Motor neuron (in vitro differentiated cells): ENCODE data around the gene FAM185A. TPM values are rescaled to one million over a fixed set of nuclear protein-coding genes. Genes with fewer than 3 reads are reported as not detected.
"Not testable (repeated sequence)": the region's sequence is repeated elsewhere in the genome, so short reads cannot be mapped to it uniquely, and the experiment has no call there.

Source experiments
- ATAC-seq, 8 experiments: fragments of 200-7000 bp; cut with Tn5 transposase; replicated peaks in 6 of 8; 2 replicates each; pipeline ENCODE4 v1.8.0; 2021; ENCODE audit warnings: mild to moderate bottlenecking in 8 of 8, moderate library complexity in 8 of 8
- H3K27ac ChIP-seq, 2 donors: fragments of 250-450 bp; sonication (Bioruptor Pico); 2 replicates each; pipeline ENCODE4 v1.9.0; 2021; ENCODE audit warnings: antibody characterized with exemption in 2 of 2, mild to moderate bottlenecking in 2 of 2, moderate library complexity in 1 of 2
- H3K4me1 ChIP-seq, 2 donors: fragments of 250-450 bp; sonication (Bioruptor Pico); replicated peaks in 1 of 2; 2 replicates each; pipeline ENCODE4 v1.6.1; 2021; ENCODE audit warnings: antibody characterized with exemption in 2 of 2, mild to moderate bottlenecking in 2 of 2, moderate library complexity in 1 of 2
- H3K4me3 ChIP-seq, 5 donors: fragments of 250-450 bp; sonication (Bioruptor Pico); 2 replicates each; pipeline ENCODE4 v1.9.0; 2021; ENCODE audit warnings: antibody characterized with exemption in 5 of 5, mild to moderate bottlenecking in 5 of 5, moderate library complexity in 4 of 5
- WGBS, 10 experiments: fragments of 450-650 bp; shearing (Covaris generic); methylation state at CpG; one replicate each; pipeline ENCODE4 v1.0.0; 2022; 5-methylcytosine and 5-hydroxymethylcytosine counted together
- in situ Hi-C, 9 experiments: fragments of 400-800 bp; cut with MboI; loops; one replicate each; pipeline ENCODE4 v1.15.0; 2021; ENCODE audit warnings: low sequenced_read_pairs in 9 of 9, low pct_unique_long_range_greater_than_20kb in 2 of 9; ENCODE audit not compliant: unreplicated experiment in 9 of 9
- total RNA-seq, 8 experiments: library from RNA; unstranded; fragments of 300-600 nt; gene quantifications; 2 replicates each; pipeline versions ENCODE4 v1.2.3 to v1.2.4, GENCODE V29; 2022

The FAM185A gene
- total RNA-seq, 8 experiments from 2014 or later: 5.9 to 15.1 (median 9.1) TPM

- in situ Hi-C loops, ATAC-seq, H3K27ac ChIP-seq, H3K4me1 ChIP-seq: not testable (repeated sequence)
- 20 to 50% (median 33%) methylated on average over 1 of the region's 26 CpGs; no CpG with 5 or more reads in 7 of the 10 experiments for WGBS, 10 experiments
- H3K4me3 ChIP-seq: peak overlapping the region; percentile 18 to 65 (median 54)
These were observed 617 bp downstream of the FAM185A start for GRCh38 chr7:102749445-102749786.

- not testable (repeated sequence) for H3K27ac ChIP-seq, H3K4me1 ChIP-seq, H3K4me3 ChIP-seq
- peak in 1 of 8 experiments; percentile 17 for ATAC-seq
- WGBS, 10 experiments: no CpG with 5 or more reads among the region's 1 CpG
- in situ Hi-C loops: loop anchor here in 2 of 9 experiments (25.0 kb wide), 1 partner anchor 304 kb away; the partner anchor contains the start of gene FBXL13 (in 2 of the 2)
These were observed 9.4 kb downstream of the FAM185A start for GRCh38 chr7:102758227-102758626.

- ATAC-seq, H3K4me1 ChIP-seq, H3K4me3 ChIP-seq, H3K27ac ChIP-seq: not testable (repeated sequence)
- in situ Hi-C loops: loop anchor here in 2 of 9 experiments (25.0 kb wide), 1 partner anchor 302 kb away; the partner anchor contains the start of gene FBXL13 (in 2 of the 2)
- 100% methylated on average over 1 of the region's 1 CpG; no CpG with 5 or more reads in 7 of the 10 experiments for WGBS, 10 experiments
These were observed 11.1 kb downstream of the FAM185A start for GRCh38 chr7:102759934-102760333.

GRCh38 chr7:102761234-102761633, 12.4 kb downstream of the FAM185A start:
- not testable (repeated sequence) for ATAC-seq, H3K4me1 ChIP-seq, H3K4me3 ChIP-seq, H3K27ac ChIP-seq
- in situ Hi-C loops: loop anchor here in 2 of 9 experiments (25.0 kb wide), 1 partner anchor 301 kb away; the partner anchor contains the start of gene FBXL13 (in 2 of the 2)
- WGBS, 10 experiments: 80 to 100% methylated on average over 1 of the region's 1 CpG; no CpG with 5 or more reads in 8 of the 10 experiments

- in situ Hi-C loops: loop anchor here in 2 of 9 experiments (25.0 kb wide), 1 partner anchor 299 kb away; the partner anchor contains the start of gene FBXL13 (in 2 of the 2)
- H3K27ac ChIP-seq: not testable (repeated sequence)
These were observed 14.6 kb downstream of the FAM185A start for GRCh38 chr7:102763295-102763905.

GRCh38 chr7:102769657-102770192, 20.9 kb downstream of the FAM185A start:
- H3K27ac ChIP-seq, H3K4me3 ChIP-seq, ATAC-seq, H3K4me1 ChIP-seq: not testable (repeated sequence)
- no CpG with 5 or more reads among the region's 3 CpGs for WGBS, 10 experiments
- in situ Hi-C loops: loop anchor here in 2 of 9 experiments (25.0 kb wide), 1 partner anchor 293 kb away; the partner anchor contains the start of gene FBXL13 (in 2 of the 2)

More at GRCh38 chr7:102763295-102763905, 14.6 kb downstream of the FAM185A start:
- WGBS, 10 experiments: 100% methylated on average over 1 to 2 of the region's 6 CpGs; no CpG with 5 or more reads in 6 of the 10 experiments
- H3K4me3 ChIP-seq, H3K4me1 ChIP-seq, ATAC-seq: not testable (repeated sequence)

GRCh38 chr7:102770467-102770866, 21.7 kb downstream of the FAM185A start:
- in situ Hi-C loops: loop anchor here in 2 of 9 experiments (25.0 kb wide), 1 partner anchor 292 kb away; the partner anchor contains the start of gene FBXL13 (in 2 of the 2)

GRCh38 chr7:102776217-102776616, 27.4 kb downstream of the FAM185A start:
- in situ Hi-C loops, H3K4me3 ChIP-seq, H3K27ac ChIP-seq, ATAC-seq, H3K4me1 ChIP-seq: not testable (repeated sequence)

More at GRCh38 chr7:102770467-102770866, 21.7 kb downstream of the FAM185A start:
- not testable (repeated sequence) for H3K27ac ChIP-seq, H3K4me1 ChIP-seq, ATAC-seq, H3K4me3 ChIP-seq
- no CpG with 5 or more reads among the region's 3 CpGs for whole genome bisulfite sequencing, 10 experiments

GRCh38 chr7:102778663-102779062, 29.9 kb downstream of the FAM185A start:
- H3K27ac ChIP-seq, in situ Hi-C loops, H3K4me3 ChIP-seq, H3K4me1 ChIP-seq, ATAC-seq: not testable (repeated sequence)
- WGBS, 10 experiments: 20% methylated on average over 1 of the region's 3 CpGs; no CpG with 5 or more reads in 9 of the 10 experiments

GRCh38 chr7:102780926-102781325, 32.1 kb downstream of the FAM185A start:
- 80 to 93% (median 93%) methylated on average over 1 to 8 of the region's 10 CpGs; no CpG with 5 or more reads in 7 of the 10 experiments for WGBS, 10 experiments
- ATAC-seq, H3K4me3 ChIP-seq, H3K4me1 ChIP-seq, in situ Hi-C loops, H3K27ac ChIP-seq: not testable (repeated sequence)

- H3K4me1 ChIP-seq, H3K27ac ChIP-seq, in situ Hi-C loops, H3K4me3 ChIP-seq, ATAC-seq: not testable (repeated sequence)
- WGBS, 10 experiments: no CpG with 5 or more reads among the region's 2 CpGs
These were observed 40.0 kb downstream of the FAM185A start for GRCh38 chr7:102788770-102789169.

- ATAC-seq: peak in 1 of 8 experiments; percentile 84
- H3K4me3 ChIP-seq, H3K27ac ChIP-seq, H3K4me1 ChIP-seq, in situ Hi-C loops: not testable (repeated sequence)
- WGBS, 10 experiments: 0 to 100% (median 47%) methylated on average over 1 of the region's 4 CpGs; no CpG with 5 or more reads in 2 of the 10 experiments
These were observed 41.7 kb downstream of the FAM185A start for GRCh38 chr7:102790364-102791100.

- ATAC-seq, H3K27ac ChIP-seq, H3K4me1 ChIP-seq, H3K4me3 ChIP-seq, in situ Hi-C loops: not testable (repeated sequence)
- whole genome bisulfite sequencing, 10 experiments: no CpG with 5 or more reads among the region's 5 CpGs
These were observed 42.6 kb downstream of the FAM185A start for GRCh38 chr7:102791367-102791766.
